K562 (cell line): ENCODE results near the gene PRICKLE3. TPM values are rescaled to one million over a fixed set of nuclear protein-coding genes. Genes with fewer than 3 reads are reported as not detected.

ENCODE experiments used
- ATAC-seq: fragments of 200-7000 bp; cut with Tn5 transposase; 3 replicates; pipeline ENCODE4 v1.9.1; 2020; ENCODE audit warnings: moderate library complexity
- BruUV-seq: library from RNA; stranded (reverse); fragments of 400-500 nt; replicated peaks from 2 replicates; lab custom pipeline; 2021; lab: Mats Ljungman, UMichigan
- CTCF ChIA-PET: fragments of 300-600 bp; formaldehyde crosslinking; extraction: SDS; loops from one replicate; lab custom pipeline; 2021; ENCODE audit warnings: low intra/inter-chr PET ratio; lab: Yijun Ruan, JAX
- POLR2A ChIA-PET: fragments of 300-600, 350-650 bp; sonication (Branson Sonifier 250); formaldehyde crosslinking; extraction: SDS; loops from one replicate; lab custom pipeline; 2021; ENCODE audit warnings: antibody characterized with exemption, inconsistent platforms; lab: Yijun Ruan, JAX
- DNase-seq, 4 experiments: peaks; one replicate each; pipeline versions ENCODE4 v3.0.0 to v3.0.0-alpha.2; 2011 to 2018; ENCODE audit warnings: low spot score in 3 of 4, mixed read lengths in 3 of 4; ENCODE audit errors: extremely low read depth in 1 of 4
- FAIRE-seq: peaks from 2 replicates; lab custom pipeline; 2011; peaks lifted over from hg19 to GRCh38; lab: Jason Lieb, UNC
- H2AFZ ChIP-seq: 2 replicates; pipeline ENCODE4 v1.6.0; 2011; ENCODE audit warnings: low read depth, low read length, control low read depth, inconsistent platforms
- H3K27ac ChIP-seq: fragments of 200-600 bp; 3 replicates; pipeline ENCODE4 v1.8.0; 2011; ENCODE audit warnings: low read depth, mild to moderate bottlenecking, control low read depth, inconsistent platforms, low read length, moderate library complexity, mixed read lengths; ENCODE audit errors: extremely low read depth
- H3K27me3 ChIP-seq, 2 experiments: fragments of 300-600 bp in 1 of 2; 2 replicates in 1 of 2; 3 replicates in 1 of 2; pipeline versions ENCODE4 v1.6.0 to v1.8.0; 2011; ENCODE audit warnings: inconsistent platforms in 2 of 2, low read length in 2 of 2, mild to moderate bottlenecking in 1 of 2, mixed read lengths in 1 of 2, moderate library complexity in 1 of 2; ENCODE audit not compliant: control insufficient read depth in 2 of 2, insufficient read depth in 2 of 2
- H3K36me3 ChIP-seq: fragments of 300-600 bp; 3 replicates; pipeline ENCODE4 v1.8.0; 2011; ENCODE audit warnings: mild to moderate bottlenecking, low read length, inconsistent platforms; ENCODE audit not compliant: control insufficient read depth, insufficient read depth
- H3K4me1 ChIP-seq, 2 experiments: fragments of 200-600 bp in 1 of 2; replicated peaks in 1 of 2; 2 replicates in 1 of 2; 3 replicates in 1 of 2; pipeline versions ENCODE4 v1.5.1 to v1.8.0; 2011; ENCODE audit warnings: inconsistent platforms in 2 of 2, low read length in 2 of 2, mild to moderate bottlenecking in 1 of 2, mixed read lengths in 1 of 2, moderate library complexity in 1 of 2; ENCODE audit not compliant: control insufficient read depth in 2 of 2, insufficient read depth in 2 of 2
- H3K4me2 ChIP-seq: 2 replicates; pipeline ENCODE4 v1.6.1; 2011; ENCODE audit warnings: low read length, control low read depth, inconsistent platforms, mixed read lengths; ENCODE audit not compliant: insufficient read depth
- H3K4me3 ChIP-seq: fragments of 200-600 bp; sonication (generic), shearing (Covaris generic); 2 replicates; pipeline ENCODE4 v1.5.1; 2016; ENCODE audit warnings: control low read depth, inconsistent platforms
- H3K79me2 ChIP-seq: fragments of 200-600 bp; 3 replicates; pipeline ENCODE4 v1.8.0; 2011; ENCODE audit warnings: low read length, inconsistent platforms; ENCODE audit not compliant: control insufficient read depth, insufficient read depth
- H3K9ac ChIP-seq, 2 experiments: 2 replicates each; pipeline versions ENCODE4 v1.6.0 to v1.6.1; 2011; ENCODE audit warnings: low read depth in 2 of 2, low read length in 2 of 2, control low read depth in 1 of 2, inconsistent platforms in 1 of 2, mild to moderate bottlenecking in 1 of 2, mixed read lengths in 1 of 2; ENCODE audit not compliant: insufficient read depth in 1 of 2
- H3K9me1 ChIP-seq: one replicate; pipeline ENCODE4 v1.6.0; 2011; ENCODE audit warnings: inconsistent platforms, mild to moderate bottlenecking, low read length, moderate library complexity; ENCODE audit not compliant: control insufficient read depth, insufficient read depth
- H3K9me3 ChIP-seq: replicated peaks from 2 replicates; pipeline ENCODE4 v1.5.1; 2011; ENCODE audit warnings: low read depth, low read length, inconsistent platforms; ENCODE audit not compliant: control insufficient read depth, insufficient read depth
- H4K20me1 ChIP-seq: replicated peaks from 2 replicates; pipeline ENCODE4 v1.6.1; 2011; ENCODE audit warnings: low read length, inconsistent platforms, mixed read lengths; ENCODE audit not compliant: control insufficient read depth, insufficient read depth
- NFIC ChIP-seq: fragments of 450-650 bp; IDR thresholded peaks from 2 replicates; pipeline ENCODE4 v1.6.1; 2017; ENCODE audit warnings: mild to moderate bottlenecking, inconsistent platforms
- NFRKB ChIP-seq: fragments of 450-650 bp; IDR thresholded peaks from 2 replicates; pipeline ENCODE4 v1.6.1; 2016; ENCODE audit warnings: low read depth
- NR4A1 ChIP-seq, 2 experiments: fragments of 250-450 bp in 1 of 2; fragments of 450-650 bp in 1 of 2; sonication (Bioruptor Pico) in 1 of 2; IDR thresholded peaks; 2 replicates each; pipeline versions ENCODE4 v1.4.0 to v1.6.1; 2016 to 2020; ENCODE audit warnings: mild to moderate bottlenecking in 2 of 2, missing compliant biosample characterization in 1 of 2, missing genetic modification characterization in 1 of 2, moderate library complexity in 1 of 2
- TGIF2 ChIP-seq: sonication (generic); formaldehyde crosslinking; IDR thresholded peaks from 2 replicates; pipeline ENCODE4 v1.8.1; 2022; ENCODE audit warnings: mild to moderate bottlenecking, missing genetic modification reagents, moderate library complexity
- TRIM28 ChIP-seq: fragments of 450-650 bp; IDR thresholded peaks from 2 replicates; pipeline ENCODE4 v1.6.1; 2017
- ZBTB12 ChIP-seq: fragments of 250-450 bp; sonication (Bioruptor Pico); IDR thresholded peaks from 2 replicates; pipeline ENCODE4 v1.4.0; 2020
- ZFP30 ChIP-seq: fragments of 250-450 bp; sonication (Bioruptor Pico); IDR thresholded peaks from 2 replicates; pipeline ENCODE4 v1.8.0; 2022; ENCODE audit warnings: moderate library complexity, mild to moderate bottlenecking, inconsistent platforms, borderline replicate concordance
- ZNF124 ChIP-seq: sonication (generic); formaldehyde crosslinking; IDR thresholded peaks from 2 replicates; pipeline ENCODE4 v1.8.1; 2022; ENCODE audit warnings: missing genetic modification reagents
- ZNF79 ChIP-seq: fragments of 250-450 bp; sonication (Bioruptor Pico); IDR thresholded peaks from 2 replicates; pipeline ENCODE4 v1.4.0; 2020; ENCODE audit warnings: low read depth, mild to moderate bottlenecking, moderate library complexity
- ZSCAN32 ChIP-seq: fragments of 450-650 bp; formaldehyde crosslinking; IDR thresholded peaks from 2 replicates; pipeline ENCODE4 v1.4.0; 2020; ENCODE audit warnings: mild to moderate bottlenecking, moderate library complexity
- WGBS: fragments of 100-300 bp; shearing (Covaris generic); methylation state at CpG from one replicate; pipeline ENCODE4 v1.1.6; 2016; ENCODE audit warnings: low coverage, mixed read lengths; ENCODE audit not compliant: insufficient coverage; ENCODE audit errors: missing lambda C conversion rate; 5-methylcytosine and 5-hydroxymethylcytosine counted together
- in situ Hi-C: fragments of 300-500 bp; cut with MboI; formaldehyde crosslinking; loops from 4 replicates; pipeline ENCODE4 v1.15.0; 2018; ENCODE audit warnings: inconsistent platforms, mixed read lengths
- intact Hi-C: fragments of 100-400 bp; cut with micrococcal nuclease; formaldehyde crosslinking; loops from 2 replicates; pipeline ENCODE4 v1.14.2; 2022
- polyA plus RNA-seq, 8 experiments: library from polyadenylated mRNA; depleted of rRNA in 4 of 8; stranded (reverse) in 5 of 8; unstranded in 3 of 8; fragments of >200 nt; fragmentation: Nextera tagmentation in 2 of 8; fragmentation: Illumina TruSeq in 1 of 8; extraction: Ambion mirVana in 2 of 8; extraction: Trizol in 1 of 8; gene quantifications; 2 replicates each; pipeline versions ENCODE4 v1.2.1 to v1.2.3, GENCODE V29; 2011 to 2014; ENCODE audit warnings: inconsistent platforms in 1 of 8, missing spikeins in 1 of 8
- total RNA-seq, 7 experiments: library from RNA; depleted of rRNA in 6 of 7; stranded (reverse); fragments of >200 nt in 6 of 7; fragmentation: Illumina TruSeq in 2 of 7; extraction: Trizol in 2 of 7; gene quantifications; 2 replicates each; pipeline versions ENCODE4 v1.2.1 to v1.2.3, GENCODE V29; 2011 to 2021; ENCODE audit warnings: low replicate concordance in 1 of 7

The PRICKLE3 gene
- total and polyA plus RNA-seq, 9 of the 15 experiments (the other 6 are each of a cell fraction or from before 2014, with no cell fraction given), result 1.1 to 44.3 (median 14.0) TPM

- TF ChIP-seq NFIC (peak; percentile 33), TRIM28 (no peak)
- BruUV-seq, result no TSS peak
- Histone ChIP-seq H3K36me3 (peaks cover 41% of the 10 kb centered on the region; the same call in 2 of the 3 replicates), H3K27me3 (no peaks in the 10 kb centered on the region), H3K4me2 (peak overlapping the region; percentile 90), H3K27ac (no peak overlapping the region), H3K9me3 (no peaks in the 10 kb centered on the region), H3K4me3 (peak overlapping the region; percentile 76; the same call in 1 of the 2 replicates), H3K4me1 (peaks cover 26 to 49% of the 10 kb centered on the region in 2 experiments), H3K79me2 (peaks cover 32% of the 10 kb centered on the region), H3K9me1 (no peaks in the 10 kb centered on the region), H2AFZ (no peak overlapping the region), H3K9ac (0 out of 4 replicates have a peak overlapping the region, but pooled peaks of 1 of the 2 experiments have one; percentile 14), H4K20me1 (peaks cover 9% of the 10 kb centered on the region)
- ChIA-PET CTCF (no interaction called here), POLR2A (interaction anchor here (0.7 to 1.2 kb wide), 3 partner anchors 8 to 11 kb away, joined by 3 to 5 read pairs (median 3); partner anchors contain the start of gene PLP2)
- WGBS, result 88% methylated on average over 13 of the region's 18 CpGs
- DNase-seq (no peak), FAIRE-seq (no peak), ATAC-seq (peak; percentile 2; the same call in 2 of the 3 replicates)
- intact Hi-C loops (no loop called here), in situ Hi-C loops (no loop called here)
These were observed 2.4 kb downstream of the PRICKLE3 start for GRCh38 chrX:49183701-49184281.

- H2AFZ ChIP-seq, result no peak overlapping the region
- peaks cover 9% of the 10 kb centered on the region for H4K20me1 ChIP-seq
- 100% methylated on average over 1 of the region's 2 CpGs for WGBS
- intact Hi-C loops (loop anchor here (5.0 to 10.0 kb wide), 3 partner anchors 137 to 375 kb away; partner anchors contain the start of genes HDAC6, OTUD5 and TFE3), in situ Hi-C loops (no loop called here)
- H3K4me3 ChIP-seq, result no peak overlapping the region
- DNase-seq (no peak), ATAC-seq (no peak), FAIRE-seq (no peak)
- ChIA-PET CTCF (no interaction called here), POLR2A (no interaction called here)
- peaks cover 86% of the 10 kb centered on the region; the same call in 2 of the 3 replicates for H3K36me3 ChIP-seq
- H3K79me2 ChIP-seq, result peaks cover 19% of the 10 kb centered on the region
- H3K4me1 ChIP-seq, result peaks cover 25 to 54% of the 10 kb centered on the region in 2 experiments
- H3K9me1 ChIP-seq, result peaks cover 3% of the 10 kb centered on the region
- no peak overlapping the region for H3K9ac ChIP-seq
- no TSS peak for BruUV-seq
- H3K9me3 ChIP-seq, result no peaks in the 10 kb centered on the region
- H3K27ac ChIP-seq, result no peak overlapping the region
- H3K4me2 ChIP-seq, result no peak overlapping the region
- no peaks in the 10 kb centered on the region for H3K27me3 ChIP-seq
- no peak for TF ChIP-seq NR4A1 (CRISPR knock-in tag; IDR thresholded peaks at IDR 0.05)
- TF ChIP-seq NR4A1 (tag; IDR thresholded peaks at IDR 0.05), result no peak
- no peak for TF ChIP-seq ZSCAN32 (CRISPR knock-in tag)
- no peak for TF ChIP-seq ZBTB12 (CRISPR knock-in tag)
- TF ChIP-seq ZNF124, result no peak
- no peak for TF ChIP-seq ZNF79 (CRISPR knock-in tag)
- TF ChIP-seq NFRKB, result no peak
- TF ChIP-seq TGIF2 (CRISPR knock-in tag), result no peak
- no peak for TF ChIP-seq ZFP30
These were observed 6.8 kb downstream of the PRICKLE3 start for GRCh38 chrX:49179358-49179757.
